Pancreas (tissue), 10 donors: ENCODE results near the gene CLN6. TPM values are rescaled to one million over a fixed set of nuclear protein-coding genes. Genes with fewer than 3 reads are reported as not detected.

ENCODE experiments used
- ATAC-seq, 4 donors: fragments of 200-7000 bp; cut with Tn5 transposase; one replicate each; pipeline versions ENCODE4 v1.8.0 to v1.9.1; 2020; ENCODE audit warnings: mild to moderate bottlenecking in 4 of 4, moderate library complexity in 4 of 4
- DNase-seq, 6 donors: peaks; one replicate each; pipeline ENCODE4 v3.0.0-alpha.2; 2020
- FAIRE-seq: peaks from 2 replicates; lab custom pipeline; 2012; peaks lifted over from hg19 to GRCh38; lab: Jason Lieb, UNC
- H3K27ac ChIP-seq, 4 donors: fragments of 200-600 bp; sonication (generic); 1 replicate in 3 of 4; 2 replicates in 1 of 4; pipeline versions ENCODE4 v1.5.0 to v1.8.0; 2020
- H3K27me3 ChIP-seq, 4 donors: fragments of 200-600 bp; one replicate each; pipeline ENCODE4 v1.8.0; 2021
- H3K36me3 ChIP-seq, 3 donors: fragments of 200-600 bp; sonication (generic) in 1 of 3; one replicate each; pipeline versions ENCODE4 v1.5.0 to v1.8.0; 2020 to 2021
- H3K4me1 ChIP-seq, 3 donors: fragments of 200-600 bp; one replicate each; pipeline ENCODE4 v1.8.0; 2021
- H3K4me3 ChIP-seq, 4 donors: fragments of 200-600 bp; sonication (generic) in 2 of 4; one replicate each; pipeline versions ENCODE4 v1.5.0 to v1.8.0; 2020 to 2021
- H3K9me3 ChIP-seq, 4 donors: fragments of 200-600 bp; one replicate each; pipeline ENCODE4 v1.8.0; 2021
- WGBS, 2 donors: extraction: QIAGEN DNeasy Blood & Tissue Kit; methylation state at CpG; one replicate each; pipeline ENCODE4 v1.1.7; 2013; 5-methylcytosine and 5-hydroxymethylcytosine counted together
- intact Hi-C, 3 donors: fragments of 100-400 bp; cut with DNase I; formaldehyde crosslinking; loops; one replicate each; pipeline versions ENCODE4 v1.11.1 to v1.14.2; 2022
- polyA plus RNA-seq, 2 donors: library from polyadenylated mRNA; stranded (reverse); fragments of 200-250 nt; gene quantifications; one replicate each; pipeline ENCODE4 v1.2.3, GENCODE V29; 2013
- total RNA-seq, 6 donors: library from RNA; stranded (reverse); fragmentation: NEBNext Ultra II Directional in 4 of 6; extraction: Animal tissue kit (Norgen Biotek cat#: 25700) in 4 of 6; gene quantifications; one replicate each; pipeline versions ENCODE4 v1.2.1 to v1.2.4, GENCODE V29; 2021 to 2023
- TF ChIP-seq, protein P1 (sequence below), 4 donors: fragments of 200-600 bp; sonication (generic) in 3 of 4; IDR thresholded peaks; one replicate each; pipeline versions ENCODE4 v1.5.0 to v1.8.0; 2021; ENCODE audit warnings: antibody characterized with exemption in 4 of 4
- donor health status: healthy with polysubstance abuse.
- donor health status: DM: no; HTN: no; CAD: no; lungs with moderate emphysema.
- donor health status: DM: no; HTN: no; CAD: no.
- donor health status: control.
- donor health status: control.
- donor health status: Bipolar disorder and iron deficiency.
- donor health status: DM: yes; HTN: yes; CAD: no.
- donor health status: DM: no; HTN: no; CAD: no.
- donor health status: DM: no; HTN: no; CAD: no.
- donor health status: DM: yes; HTN: yes; CAD: no.

The CLN6 gene
- total and polyA plus RNA-seq, 8 donors: 10.6 to 23.3 (median 13.6) TPM

DNA sequence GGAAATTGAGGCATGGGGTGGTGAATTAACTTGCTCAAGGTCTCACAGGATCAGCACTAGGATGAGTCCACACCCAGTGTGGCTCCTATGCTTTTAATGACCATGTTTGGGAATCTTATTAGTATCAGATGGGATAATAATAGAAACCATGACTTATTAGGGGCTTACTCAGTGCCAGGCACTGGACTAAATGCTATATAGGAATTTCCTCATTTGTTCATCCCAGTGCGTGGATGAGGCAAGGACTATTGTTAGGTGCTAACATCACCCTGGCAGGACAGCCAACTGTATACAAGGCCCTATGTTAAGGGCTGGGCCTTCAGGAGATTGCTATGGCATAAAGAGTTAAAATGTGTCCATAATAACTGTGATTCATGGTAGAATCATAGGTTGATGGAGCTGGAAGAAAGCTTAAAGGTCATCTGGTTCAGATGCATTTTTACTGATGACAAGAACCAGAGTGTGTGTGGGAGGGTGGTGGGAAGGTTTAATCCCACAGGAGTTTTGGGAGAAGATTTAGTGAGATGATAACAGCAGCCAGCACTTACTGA, 43.3 kb upstream of the CLN6 start:
- DNase-seq: no peak
- peaks cover 0 to 6% (median 4%) of the 10 kb centered on the region in 3 donors for H3K4me1 ChIP-seq
- intact Hi-C loops: no loop called here
- WGBS, 2 donors: 70 to 91% methylated on average over 1 of the region's 1 CpG
- H3K27me3 ChIP-seq: no peaks in the 10 kb centered on the region
- no peaks in the 10 kb centered on the region for H3K36me3 ChIP-seq
- H3K27ac ChIP-seq: peak overlapping the region in 2 of 4 donors; percentile 41 to 72
- no peak for FAIRE-seq
- ATAC-seq: no peak
- no peak overlapping the region for H3K4me3 ChIP-seq
- no peaks in the 10 kb centered on the region for H3K9me3 ChIP-seq
- TF ChIP-seq, protein P1, sequence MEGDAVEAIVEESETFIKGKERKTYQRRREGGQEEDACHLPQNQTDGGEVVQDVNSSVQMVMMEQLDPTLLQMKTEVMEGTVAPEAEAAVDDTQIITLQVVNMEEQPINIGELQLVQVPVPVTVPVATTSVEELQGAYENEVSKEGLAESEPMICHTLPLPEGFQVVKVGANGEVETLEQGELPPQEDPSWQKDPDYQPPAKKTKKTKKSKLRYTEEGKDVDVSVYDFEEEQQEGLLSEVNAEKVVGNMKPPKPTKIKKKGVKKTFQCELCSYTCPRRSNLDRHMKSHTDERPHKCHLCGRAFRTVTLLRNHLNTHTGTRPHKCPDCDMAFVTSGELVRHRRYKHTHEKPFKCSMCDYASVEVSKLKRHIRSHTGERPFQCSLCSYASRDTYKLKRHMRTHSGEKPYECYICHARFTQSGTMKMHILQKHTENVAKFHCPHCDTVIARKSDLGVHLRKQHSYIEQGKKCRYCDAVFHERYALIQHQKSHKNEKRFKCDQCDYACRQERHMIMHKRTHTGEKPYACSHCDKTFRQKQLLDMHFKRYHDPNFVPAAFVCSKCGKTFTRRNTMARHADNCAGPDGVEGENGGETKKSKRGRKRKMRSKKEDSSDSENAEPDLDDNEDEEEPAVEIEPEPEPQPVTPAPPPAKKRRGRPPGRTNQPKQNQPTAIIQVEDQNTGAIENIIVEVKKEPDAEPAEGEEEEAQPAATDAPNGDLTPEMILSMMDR (IDR thresholded peaks at IDR 0.05): no peak

DNA sequence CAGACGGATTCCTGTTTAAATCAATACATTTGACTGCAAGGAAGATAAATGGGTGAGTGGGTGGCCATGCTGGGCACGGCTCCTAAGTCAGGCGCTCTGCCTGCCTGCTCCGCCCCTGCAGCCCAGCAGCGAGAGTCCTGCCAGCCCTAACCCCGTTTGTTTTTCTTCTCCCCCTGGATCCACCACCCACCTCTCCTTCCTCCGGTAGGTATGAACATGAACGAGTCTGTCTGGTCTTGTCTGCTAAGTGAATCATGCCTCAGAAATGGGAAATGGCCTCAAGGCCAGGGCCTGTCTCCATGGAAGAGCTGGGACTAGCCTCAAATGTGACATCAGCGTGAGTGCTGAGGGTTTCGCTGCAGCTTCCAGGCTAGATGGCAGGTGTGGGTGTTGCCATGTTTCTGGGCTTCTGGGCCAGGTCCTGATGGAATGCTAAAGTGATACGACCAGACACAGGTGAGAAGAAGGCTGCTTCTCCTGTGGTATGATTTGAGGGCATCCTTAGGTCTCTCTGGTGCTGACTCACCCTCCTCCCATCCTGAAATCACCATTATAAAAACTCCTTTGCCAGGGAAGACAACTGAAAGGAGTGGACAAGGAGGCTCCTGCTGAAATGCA, 42.4 kb upstream of the CLN6 start:
- H3K4me3 ChIP-seq: no peak overlapping the region
- peak overlapping the region in 3 of 4 donors; percentile 8 to 72 (median 41) for H3K27ac ChIP-seq
- H3K9me3 ChIP-seq: no peaks in the 10 kb centered on the region
- H3K27me3 ChIP-seq: no peaks in the 10 kb centered on the region
- TF ChIP-seq, protein P1 (IDR thresholded peaks at IDR 0.05): no peak
- FAIRE-seq (no peak), DNase-seq (peak in 2 of 6 donors; percentile 31 to 44), ATAC-seq (peak; percentile 53 to 85 (median 80))
- H3K4me1 ChIP-seq: peaks cover 0 to 6% (median 4%) of the 10 kb centered on the region in 3 donors
- intact Hi-C loops: no loop called here
- WGBS, 2 donors: 14 to 18% methylated on average over 11 of the region's 11 CpGs
- H3K36me3 ChIP-seq: no peaks in the 10 kb centered on the region

DNA sequence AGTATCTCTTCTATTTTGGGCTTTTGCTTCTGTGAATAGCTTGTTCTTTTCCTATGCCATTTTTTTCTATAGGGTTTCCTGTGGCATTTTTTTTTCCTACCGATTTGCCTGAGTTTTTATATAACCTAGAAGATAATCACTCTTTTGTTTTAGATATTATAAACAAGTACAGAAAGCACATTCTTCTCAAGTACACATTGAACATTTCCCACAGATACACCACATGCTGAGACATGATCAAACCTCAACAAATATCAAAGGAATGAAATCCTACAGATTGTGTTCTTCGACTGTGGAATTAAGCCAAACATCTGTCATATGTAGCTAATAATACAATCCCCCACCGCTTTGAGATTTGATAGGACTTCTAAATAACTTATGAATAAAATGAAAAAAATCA, 38.9 kb upstream of the CLN6 start:
- Histone ChIP-seq H3K27ac (no peak overlapping the region), H3K27me3 (no peaks in the 10 kb centered on the region), H3K4me1 (peaks cover 0 to 6% (median 0%) of the 10 kb centered on the region in 3 donors), H3K9me3 (no peaks in the 10 kb centered on the region), H3K36me3 (no peaks in the 10 kb centered on the region), H3K4me3 (no peak overlapping the region)
- intact Hi-C loops: no loop called here
- TF ChIP-seq, protein P1 (IDR thresholded peaks at IDR 0.05): no peak
- ATAC-seq (no peak), DNase-seq (no peak), FAIRE-seq (no peak)
- WGBS, 2 donors: 13 to 14% methylated on average over 3 of the region's 3 CpGs

DNA sequence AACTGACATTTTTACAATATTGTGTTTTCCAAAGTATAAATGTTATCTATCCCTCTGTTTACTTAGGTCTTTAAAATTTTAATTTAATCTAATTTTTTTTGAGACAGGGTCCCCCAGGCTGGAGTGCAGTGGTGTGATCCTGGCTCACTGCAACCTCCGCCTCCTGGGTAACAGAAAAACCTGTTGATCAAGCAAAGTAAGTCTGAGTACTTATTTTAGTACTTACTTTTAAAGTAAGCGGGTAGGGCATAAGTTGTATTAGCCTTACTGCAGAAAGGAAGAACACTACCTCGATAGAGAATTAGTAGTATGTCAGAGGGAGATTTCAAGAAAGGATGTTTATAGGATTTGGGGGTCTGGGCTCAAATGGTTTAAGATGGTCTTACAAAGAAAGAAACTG, 36.1 kb upstream of the CLN6 start:
- intact Hi-C loops: no loop called here
- DNase-seq: no peak
- 67 to 73% methylated on average over 3 of the region's 3 CpGs for WGBS, 2 donors
- no peaks in the 10 kb centered on the region for H3K4me1 ChIP-seq
- no peak overlapping the region for H3K4me3 ChIP-seq
- FAIRE-seq: no peak
- ATAC-seq: no peak
- no peak overlapping the region for H3K27ac ChIP-seq
- H3K27me3 ChIP-seq: no peaks in the 10 kb centered on the region
- TF ChIP-seq, protein P1 (IDR thresholded peaks at IDR 0.05): no peak
- no peaks in the 10 kb centered on the region for H3K9me3 ChIP-seq
- no peaks in the 10 kb centered on the region for H3K36me3 ChIP-seq

DNA sequence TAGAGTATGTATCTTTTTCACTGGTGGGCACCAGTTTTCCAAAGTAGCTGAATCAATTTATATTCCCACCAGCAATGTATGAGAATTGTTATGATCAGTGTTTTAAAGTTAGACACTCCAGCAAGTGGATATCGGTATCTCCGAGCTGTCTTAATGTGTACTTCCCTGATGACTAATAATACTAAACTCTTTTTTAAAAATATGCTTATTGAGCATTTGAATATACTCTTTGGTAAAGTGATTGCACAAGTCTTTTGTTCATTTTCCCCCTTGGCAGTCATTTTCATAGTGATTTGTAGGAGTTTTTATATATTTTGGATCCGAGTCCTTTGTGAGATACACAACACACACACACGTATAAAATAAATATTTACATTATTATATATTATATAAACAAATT, 35.6 kb upstream of the CLN6 start:
- intact Hi-C loops: no loop called here
- no peaks in the 10 kb centered on the region for H3K27me3 ChIP-seq
- no peaks in the 10 kb centered on the region for H3K4me1 ChIP-seq
- ATAC-seq: no peak
- no peak overlapping the region for H3K4me3 ChIP-seq
- no peak for DNase-seq
- no peaks in the 10 kb centered on the region for H3K9me3 ChIP-seq
- FAIRE-seq: no peak
- no peaks in the 10 kb centered on the region for H3K36me3 ChIP-seq
- H3K27ac ChIP-seq: no peak overlapping the region
- WGBS, 2 donors: 57 to 62% methylated on average over 4 of the region's 4 CpGs
- TF ChIP-seq, protein P1 (IDR thresholded peaks at IDR 0.05): no peak
